Stimulated activated CD4-positive, alpha-beta T cell treated with anti-CD3 and anti-CD28 coated beads, Interleukin-1b, Interleukin-23, amount 100 ng/mL, for 48 hours (primary cell): ENCODE results near the gene COA1.
A peak's percentile ranks its signal among the peaks of the same experiment; 100 is the strongest.
"Not testable (repeated sequence)": the region's sequence is repeated elsewhere in the genome, so short reads cannot be mapped to it uniquely, and the experiment has no call there.

ENCODE experiments used
- DNase-seq: peaks from one replicate; pipeline ENCODE4 v3.0.0-alpha.2; 2020

Gene COA1, protein sequence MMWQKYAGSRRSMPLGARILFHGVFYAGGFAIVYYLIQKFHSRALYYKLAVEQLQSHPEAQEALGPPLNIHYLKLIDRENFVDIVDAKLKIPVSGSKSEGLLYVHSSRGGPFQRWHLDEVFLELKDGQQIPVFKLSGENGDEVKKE

DNA sequence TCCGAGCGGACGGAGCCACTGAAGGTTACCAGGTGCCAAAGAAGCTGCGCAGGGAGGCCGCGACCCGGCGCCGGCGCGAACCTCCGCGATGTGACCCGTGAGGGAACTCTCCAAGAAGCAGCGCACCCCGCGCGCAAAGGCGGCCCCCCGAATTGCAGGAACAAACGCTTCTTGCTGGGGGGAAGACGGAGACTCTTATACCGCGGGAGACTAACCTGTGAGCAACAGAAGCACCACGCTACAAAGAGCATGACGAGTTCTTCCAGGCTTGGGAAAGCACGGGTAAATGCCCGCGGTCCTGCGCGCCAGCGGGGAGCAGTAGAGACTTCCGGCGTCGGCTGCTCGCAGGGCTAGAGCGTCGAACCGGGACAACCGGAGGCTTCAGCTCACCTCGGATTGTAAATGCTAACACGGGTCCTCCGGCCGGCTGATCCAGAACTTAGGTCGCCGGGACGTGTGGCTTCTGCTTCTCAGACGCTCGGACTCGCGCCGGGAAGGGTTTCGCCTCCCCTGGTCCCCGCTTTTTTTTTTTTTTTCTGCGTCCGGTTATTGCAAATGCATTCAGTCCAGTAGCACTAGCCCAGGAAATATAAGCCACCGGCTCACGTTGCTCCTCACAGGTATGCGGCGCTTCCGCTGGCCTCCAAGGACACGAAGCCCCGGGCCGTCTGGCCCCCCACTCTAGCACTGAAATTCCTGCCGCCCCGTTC is at the start of gene COA1:
COA1 (minus strand) TSS at position 310 of the 710 bp plus-strand sequence. CDS start 80,909 bp downstream, outside the sequence.
- DNase-seq = peak; percentile 84

DNA sequence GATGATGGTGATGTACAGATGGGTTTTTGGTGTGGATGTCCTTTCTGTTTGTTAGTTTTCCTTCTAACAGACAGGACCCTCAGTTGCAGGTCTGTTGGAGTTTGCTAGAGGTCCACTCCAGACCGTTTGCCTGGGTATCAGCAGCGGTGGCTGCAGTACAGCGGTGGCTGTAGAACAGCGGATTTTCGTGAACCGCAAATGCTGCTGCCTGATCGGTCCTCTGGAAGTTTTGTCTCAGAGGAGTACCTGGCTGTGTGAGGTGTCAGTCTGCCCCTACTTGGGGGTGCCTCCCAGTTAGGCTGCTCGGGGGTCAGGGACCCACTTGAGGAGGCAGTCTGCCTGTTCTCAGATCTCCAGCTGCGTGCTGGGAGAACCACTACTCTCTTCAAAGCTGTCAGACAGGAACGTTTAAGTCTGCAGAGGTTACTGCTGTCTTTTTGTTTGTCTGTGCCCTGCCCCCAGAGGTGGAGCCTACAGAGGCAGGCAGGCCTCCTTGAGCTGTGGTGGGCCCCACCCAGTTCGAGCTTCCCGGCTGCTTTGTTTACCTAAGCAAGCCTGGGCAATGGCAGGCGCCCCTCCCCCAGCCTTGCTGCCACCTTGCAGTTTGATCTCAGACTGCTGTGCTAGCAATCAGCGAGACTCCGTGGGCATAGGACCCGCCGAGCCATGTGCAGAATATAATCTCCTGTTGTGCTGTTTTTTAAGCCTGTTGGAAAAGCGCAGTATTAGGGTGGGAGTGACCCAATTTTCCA is 49.1 kb upstream of the COA1 start:
- not testable (repeated sequence) for DNase-seq

- DNase-seq = not testable (repeated sequence)
Measured at GRCh38 chr7:43775255-43775654, 45.9 kb upstream of the COA1 start.

GRCh38 chr7:43773268-43773667 is 43.9 kb upstream of the COA1 start:
- not testable (repeated sequence) for DNase-seq

DNA sequence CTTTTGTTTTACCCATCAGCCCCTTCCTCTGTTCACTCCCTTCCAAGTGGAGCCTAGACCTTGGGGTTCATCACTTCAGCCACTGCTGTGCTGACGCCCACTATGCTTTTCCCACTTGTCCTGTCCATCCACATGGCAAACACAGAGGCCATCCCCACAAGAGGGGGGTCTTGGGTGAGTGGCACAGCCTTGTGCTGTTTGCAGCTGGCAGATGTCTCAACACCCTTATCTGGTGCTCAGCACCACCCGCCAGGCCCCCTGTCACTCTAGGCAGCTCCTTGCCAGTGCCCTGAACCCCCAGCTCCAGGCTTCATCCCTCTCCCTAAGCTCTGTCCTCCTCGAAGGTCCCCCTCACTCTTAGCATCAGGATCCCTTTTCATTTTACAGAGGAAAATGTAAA is 42.2 kb upstream of the COA1 start:
- no peak for DNase-seq

GRCh38 chr7:43771128-43771527 is 41.8 kb upstream of the COA1 start:
- DNase-seq = no peak

- DNase-seq = no peak
Measured at GRCh38 chr7:43769791-43770465, 40.6 kb upstream of the COA1 start.

DNA sequence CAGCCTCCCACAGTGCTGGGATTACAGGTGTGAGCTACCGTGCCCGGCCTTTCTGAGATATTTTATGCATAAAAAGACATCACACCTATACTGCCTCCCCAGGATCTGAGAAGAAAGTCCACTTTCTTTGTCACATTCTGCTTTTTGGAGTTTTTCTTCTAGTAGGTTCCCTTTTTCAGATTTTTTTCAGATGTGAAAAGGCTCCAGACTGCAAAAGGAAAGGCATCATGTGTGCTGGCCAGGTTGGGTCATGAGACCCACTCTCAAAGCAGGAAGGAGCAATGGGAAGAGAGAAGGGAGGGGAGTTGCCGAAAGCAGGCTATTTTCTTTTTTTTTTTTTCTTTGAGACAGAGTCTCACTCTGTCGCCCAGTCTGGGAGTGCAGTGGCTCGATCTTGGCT is 40.0 kb upstream of the COA1 start:
- DNase-seq = no peak

- no peak for DNase-seq
Measured at GRCh38 chr7:43768887-43769272, 39.6 kb upstream of the COA1 start.

GRCh38 chr7:43768201-43768886 is 39.0 kb upstream of the COA1 start:
- no peak for DNase-seq

GRCh38 chr7:43767311-43767710 is 38.0 kb upstream of the COA1 start:
- DNase-seq = no peak

GRCh38 chr7:43766564-43766963 is 37.2 kb upstream of the COA1 start:
- DNase-seq = no peak

DNA sequence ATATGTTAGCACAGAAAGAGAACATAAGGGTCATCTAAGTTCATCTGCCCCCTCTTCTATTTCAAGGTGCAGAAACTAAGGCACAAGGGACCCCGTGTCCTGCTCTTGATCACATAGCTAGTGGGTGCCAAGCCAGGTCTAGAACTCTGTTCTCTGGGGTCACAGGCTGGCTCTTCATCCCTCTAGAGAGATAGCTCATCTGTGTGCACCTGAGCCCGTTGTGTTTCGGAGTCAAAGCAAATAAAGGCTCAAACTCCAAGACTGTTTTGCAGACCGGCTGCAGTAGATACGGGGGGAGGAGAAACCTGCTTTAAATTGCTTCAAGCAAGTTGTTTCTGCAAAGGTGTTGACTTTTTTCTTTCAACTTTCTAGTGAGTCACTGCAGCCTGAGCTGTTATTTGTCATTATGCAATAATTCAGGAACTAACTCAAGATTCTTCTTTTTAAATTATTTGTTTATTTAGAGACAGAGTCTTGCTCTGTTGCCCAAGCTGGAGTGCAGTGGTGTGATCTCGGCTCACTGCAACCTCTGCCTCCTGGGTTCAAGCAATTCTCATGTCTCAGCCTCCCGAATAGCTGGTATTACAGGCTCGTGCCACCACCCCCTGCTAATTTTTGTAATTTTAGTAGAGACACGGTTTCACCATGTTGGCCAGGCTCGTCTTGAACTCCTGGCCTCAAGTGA is 35.6 kb upstream of the COA1 start:
- no peak for DNase-seq

DNA sequence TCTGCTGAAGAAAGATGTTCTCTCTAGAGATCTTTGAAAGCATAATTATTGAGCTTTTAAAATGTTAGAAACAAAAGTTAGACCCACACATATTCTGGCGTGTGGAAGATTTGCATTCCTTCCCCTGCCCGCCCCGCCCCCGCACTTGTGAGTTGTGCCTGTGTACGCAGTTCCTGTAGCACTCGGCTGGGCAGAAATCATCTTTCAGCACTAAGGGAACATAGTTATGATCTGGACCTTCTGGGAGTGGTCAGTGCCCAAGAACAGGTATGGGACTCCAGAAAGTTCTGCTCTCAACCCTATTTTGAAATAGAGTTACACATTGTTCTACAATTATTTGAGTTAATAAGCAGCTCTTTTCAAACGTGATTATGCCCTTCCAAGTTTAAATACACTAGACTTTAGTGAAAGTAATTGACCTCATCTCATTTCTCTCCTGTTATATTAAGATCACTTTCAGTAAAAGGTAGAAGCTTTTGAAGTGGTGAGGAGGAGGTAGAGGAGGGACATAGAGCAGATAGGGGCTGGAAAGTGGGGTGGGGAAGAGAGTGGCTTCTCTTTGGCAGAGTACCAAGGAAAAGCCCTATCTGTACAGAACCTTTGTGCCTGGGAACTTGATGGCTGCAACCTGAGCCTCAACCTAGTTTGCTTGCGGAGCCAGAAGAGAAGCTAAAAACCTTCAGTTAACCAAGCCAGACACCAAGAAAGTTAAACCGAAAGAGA is 34.9 kb upstream of the COA1 start:
- DNase-seq = peak; percentile 35

GRCh38 chr7:43763183-43763582 is 33.9 kb upstream of the COA1 start:
- DNase-seq = no peak

- DNase-seq = no peak
Measured at GRCh38 chr7:43761938-43762692, 32.8 kb upstream of the COA1 start.

DNA sequence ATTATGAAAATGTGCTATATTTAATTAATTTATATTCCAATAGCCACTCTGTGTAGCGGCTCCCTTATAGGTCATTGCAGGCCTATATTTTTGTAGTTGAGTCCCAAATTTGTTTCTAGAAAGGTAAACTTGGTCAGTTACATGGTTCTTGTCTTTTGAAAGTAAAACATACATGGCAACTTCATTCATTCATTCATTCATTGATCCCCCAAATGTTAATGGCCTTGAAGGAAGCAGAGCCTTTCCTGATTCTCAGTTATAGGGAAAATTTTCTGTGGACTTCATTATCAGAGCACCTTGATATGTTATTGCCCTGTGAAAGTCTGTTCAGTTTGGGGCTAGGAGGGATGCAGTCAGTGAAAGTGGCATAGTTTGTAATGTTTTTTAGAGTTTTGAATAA is 32.1 kb upstream of the COA1 start:
- DNase-seq = no peak

GRCh38 chr7:43760861-43761260 is 31.5 kb upstream of the COA1 start:
- DNase-seq = no peak

DNA sequence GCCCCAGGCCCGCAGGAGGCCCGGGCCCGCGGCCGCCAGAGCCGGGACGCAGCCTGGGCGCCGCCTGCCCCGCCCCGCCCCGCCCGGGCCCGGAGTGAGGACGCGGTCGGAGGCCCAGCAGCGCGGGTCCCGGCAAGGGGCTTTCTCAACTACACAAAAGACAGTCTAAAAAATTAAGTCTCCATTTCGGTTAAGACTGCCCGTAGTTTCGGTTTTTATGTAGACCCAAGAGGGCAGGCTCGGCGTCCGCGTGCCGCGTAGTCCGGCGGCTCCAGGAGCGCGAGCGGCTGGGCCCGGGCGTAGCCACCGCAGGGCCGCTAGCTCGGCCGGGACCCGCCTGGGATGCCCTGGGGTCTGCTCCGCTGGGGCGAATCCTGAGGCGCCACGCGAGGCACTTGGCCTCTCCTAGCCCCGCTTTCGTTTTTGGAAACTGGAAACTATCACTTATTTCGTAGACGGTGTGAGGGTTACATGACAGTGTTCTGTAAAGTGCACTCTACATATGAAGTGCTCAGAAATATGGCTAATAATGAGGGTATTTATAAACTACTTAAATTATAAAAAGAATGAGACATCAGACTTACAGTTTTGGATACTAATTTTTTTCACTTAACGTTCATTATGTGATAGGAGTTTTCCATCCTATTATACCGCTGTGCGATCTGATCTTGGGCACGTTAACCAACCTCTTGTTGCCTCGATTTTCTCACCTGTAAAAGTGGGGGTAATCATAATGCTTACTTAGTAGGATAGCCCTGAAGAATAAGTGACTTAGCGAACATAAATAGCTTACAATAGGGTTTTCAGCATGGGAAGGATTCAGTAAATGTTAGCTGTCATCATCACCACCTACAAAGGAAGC is 29.7 kb upstream of the COA1 start:
- peak; percentile 25 for DNase-seq
